Heart right ventricle (tissue), 16 donors: ENCODE measurements around the gene SP6. TPM values are rescaled to one million over a fixed set of nuclear protein-coding genes. Genes with fewer than 3 reads are reported as not detected.

Experiments
- ATAC-seq, 8 donors: fragments of 200-7000 bp; cut with Tn5 transposase; one replicate each; pipeline ENCODE4 v1.9.1; 2020; ENCODE audit warnings: mild to moderate bottlenecking in 8 of 8, moderate library complexity in 8 of 8, moderate number of reproducible peaks in 1 of 8
- DNase-seq, 2 donors: peaks; one replicate each; pipeline ENCODE4 v3.0.0-alpha.2; 2020
- H3K27ac ChIP-seq, 10 donors: fragments of 200-600 bp; sonication (generic) in 2 of 10; one replicate each; pipeline versions ENCODE4 v1.5.0 to v1.8.0; 2020 to 2022; ENCODE audit warnings: mild to moderate bottlenecking in 3 of 10
- H3K27me3 ChIP-seq, 7 donors: fragments of 200-600 bp; one replicate each; pipeline ENCODE4 v1.8.0; 2021 to 2022; ENCODE audit warnings: mild to moderate bottlenecking in 2 of 7
- H3K36me3 ChIP-seq, 9 donors: fragments of 200-600 bp; sonication (generic) in 1 of 9; one replicate each; pipeline versions ENCODE4 v1.5.0 to v1.8.0; 2020 to 2022; ENCODE audit warnings: mild to moderate bottlenecking in 2 of 9
- H3K4me1 ChIP-seq, 9 donors: fragments of 200-600 bp; sonication (generic) in 1 of 9; one replicate each; pipeline versions ENCODE4 v1.5.0 to v1.8.0; 2020 to 2022; ENCODE audit warnings: mild to moderate bottlenecking in 4 of 9
- H3K4me3 ChIP-seq, 10 donors: fragments of 200-600 bp; sonication (generic) in 2 of 10; one replicate each; pipeline versions ENCODE4 v1.5.0 to v1.8.0; 2020 to 2022; ENCODE audit warnings: mild to moderate bottlenecking in 7 of 10, moderate library complexity in 2 of 10
- H3K9me3 ChIP-seq, 11 donors: fragments of 200-600 bp in 10 of 11; sonication (generic) in 2 of 11; one replicate each; pipeline versions ENCODE4 v1.5.0 to v1.8.0; 2013 to 2022; ENCODE audit warnings: mild to moderate bottlenecking in 2 of 11, control low read depth in 1 of 11, moderate library complexity in 1 of 11
- WGBS, 2 donors: extraction: QIAGEN DNeasy Blood & Tissue Kit; methylation state at CpG; one replicate each; pipeline ENCODE4 v1.1.7; 2013; ENCODE audit warnings: inconsistent platforms in 1 of 2; 5-methylcytosine and 5-hydroxymethylcytosine counted together
- intact Hi-C, 10 donors: fragments of 100-400 bp; cut with DNase I; formaldehyde crosslinking; loops; one replicate each; pipeline versions ENCODE4 v1.11.1 to v1.14.2; 2022
- polyA plus RNA-seq, 2 donors: library from polyadenylated mRNA; stranded (reverse); fragments of 200-250 nt; gene quantifications; one replicate each; pipeline ENCODE4 v1.2.3, GENCODE V29; 2013
- total RNA-seq, 10 donors: library from RNA; stranded (reverse); fragmentation: NEBNext Ultra II Directional in 3 of 10; extraction: Animal tissue kit (Norgen Biotek cat#: 25700) in 3 of 10; gene quantifications; one replicate each; pipeline versions ENCODE4 v1.2.1 to v1.2.4, GENCODE V29; 2021 to 2023
- TF ChIP-seq, protein P1 (sequence below), 9 donors: fragments of 200-600 bp; sonication (generic) in 2 of 9; IDR thresholded peaks; one replicate each; pipeline versions ENCODE4 v1.5.0 to v1.8.0; 2021 to 2022; ENCODE audit warnings: antibody characterized with exemption in 9 of 9, mild to moderate bottlenecking in 5 of 9, moderate library complexity in 1 of 9
- donor health status: Arrhythmogenic right ventricular cardiomyopathy.
- donor health status: ischemic (EF 13 %, LVEDD 7.1; RV severe dilation, severe dysfunction).
- donor health status: healthy with polysubstance abuse.
- donor health status: DM: no; HTN: yes; CAD: no.
- donor health status: DM: no; HTN: no; CAD: no.
- donor health status: ischemic (EF 25% LVEDD 6.9; RV normal size, moderate dysfunction).
- donor health status: ischemic (EF 25% LVEDD 5.7; RV mildly dilated, moderate dysfunction).
- donor health status: healthy.
- donor health status: DM: yes; HTN: yes; CAD: no.
- donor health status: Ischemic cardiomyopathy.
- donor health status: ischemic (EF 35%, LVEDD 5.7; RV mildly dilated, moderate dysfunction).
- donor health status: nonischemic (EF 11% LVEDD 7.7; RV severe dilation, severe dysfunction).
- donor health status: DM: yes; HTN: yes; CAD: no.
- donor health status: PGD.
- donor health status: ischemic (EF 29% LVEDD 5.4; RV normal size, mild dysfunction).
- donor health status: nonischemic (EF 23%, LVEDD 6.1; RV moderate dilation, normal function).

Gene SP6
- total and polyA plus RNA-seq, 12 donors = 0.05 to 1.9 (median 0.23) TPM

DNA sequence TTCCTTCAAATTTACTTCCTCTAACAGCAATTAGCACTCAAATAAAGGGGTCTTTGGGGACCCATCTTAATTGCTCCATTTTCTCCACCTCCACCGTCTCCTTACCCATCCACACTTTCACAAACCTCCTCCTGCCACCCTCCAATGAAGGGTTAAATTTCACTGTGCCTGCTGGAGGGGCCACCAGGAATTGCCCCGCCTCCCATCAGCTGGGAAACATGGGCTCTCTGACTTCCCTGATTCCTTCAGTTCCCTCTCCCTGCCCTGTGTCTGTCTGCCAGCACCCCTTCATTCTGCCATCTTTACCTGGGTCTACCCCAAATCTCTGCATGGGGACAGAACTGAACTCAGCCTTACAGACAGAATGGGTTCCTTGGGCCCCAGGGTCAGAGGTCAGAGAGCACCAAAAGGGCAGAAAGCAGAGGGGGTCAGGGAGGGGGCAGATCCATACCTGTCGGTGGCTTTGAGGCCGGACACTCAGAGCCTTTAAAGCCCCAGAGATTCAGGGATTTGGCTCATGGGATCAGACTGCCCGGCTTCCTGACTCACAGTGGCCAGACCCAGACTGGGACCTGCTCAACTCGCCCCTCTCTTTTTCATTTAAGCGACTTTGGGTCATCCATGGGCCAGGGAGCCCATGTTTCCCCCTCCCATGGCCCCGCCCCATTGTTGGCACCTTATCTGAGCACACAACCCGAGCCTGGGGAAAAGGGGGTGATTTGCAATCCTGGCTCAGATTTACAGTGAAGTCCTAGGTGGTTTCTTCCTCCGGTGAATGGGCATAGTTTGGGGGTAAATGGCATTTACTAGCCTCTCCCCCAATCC lies 27.5 kb upstream of the SP6 start:
- no peak overlapping the region for H3K4me3 ChIP-seq
- no peaks in the 10 kb centered on the region for H3K9me3 ChIP-seq
- intact Hi-C loops = no loop called here
- H3K27me3 ChIP-seq = peaks cover 0 to 43% (median 24%) of the 10 kb centered on the region in 7 donors
- H3K36me3 ChIP-seq = no peaks in the 10 kb centered on the region
- TF ChIP-seq, protein P1, sequence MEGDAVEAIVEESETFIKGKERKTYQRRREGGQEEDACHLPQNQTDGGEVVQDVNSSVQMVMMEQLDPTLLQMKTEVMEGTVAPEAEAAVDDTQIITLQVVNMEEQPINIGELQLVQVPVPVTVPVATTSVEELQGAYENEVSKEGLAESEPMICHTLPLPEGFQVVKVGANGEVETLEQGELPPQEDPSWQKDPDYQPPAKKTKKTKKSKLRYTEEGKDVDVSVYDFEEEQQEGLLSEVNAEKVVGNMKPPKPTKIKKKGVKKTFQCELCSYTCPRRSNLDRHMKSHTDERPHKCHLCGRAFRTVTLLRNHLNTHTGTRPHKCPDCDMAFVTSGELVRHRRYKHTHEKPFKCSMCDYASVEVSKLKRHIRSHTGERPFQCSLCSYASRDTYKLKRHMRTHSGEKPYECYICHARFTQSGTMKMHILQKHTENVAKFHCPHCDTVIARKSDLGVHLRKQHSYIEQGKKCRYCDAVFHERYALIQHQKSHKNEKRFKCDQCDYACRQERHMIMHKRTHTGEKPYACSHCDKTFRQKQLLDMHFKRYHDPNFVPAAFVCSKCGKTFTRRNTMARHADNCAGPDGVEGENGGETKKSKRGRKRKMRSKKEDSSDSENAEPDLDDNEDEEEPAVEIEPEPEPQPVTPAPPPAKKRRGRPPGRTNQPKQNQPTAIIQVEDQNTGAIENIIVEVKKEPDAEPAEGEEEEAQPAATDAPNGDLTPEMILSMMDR (IDR thresholded peaks at IDR 0.05) = no peak
- ATAC-seq (no peak), DNase-seq (no peak)
- H3K4me1 ChIP-seq = peaks cover 0 to 18% (median 0%) of the 10 kb centered on the region in 9 donors
- H3K27ac ChIP-seq = peak overlapping the region in 1 of 10 donors; percentile 40
- 65 to 68% methylated on average over 10 of the region's 10 CpGs for WGBS, 2 donors

DNA sequence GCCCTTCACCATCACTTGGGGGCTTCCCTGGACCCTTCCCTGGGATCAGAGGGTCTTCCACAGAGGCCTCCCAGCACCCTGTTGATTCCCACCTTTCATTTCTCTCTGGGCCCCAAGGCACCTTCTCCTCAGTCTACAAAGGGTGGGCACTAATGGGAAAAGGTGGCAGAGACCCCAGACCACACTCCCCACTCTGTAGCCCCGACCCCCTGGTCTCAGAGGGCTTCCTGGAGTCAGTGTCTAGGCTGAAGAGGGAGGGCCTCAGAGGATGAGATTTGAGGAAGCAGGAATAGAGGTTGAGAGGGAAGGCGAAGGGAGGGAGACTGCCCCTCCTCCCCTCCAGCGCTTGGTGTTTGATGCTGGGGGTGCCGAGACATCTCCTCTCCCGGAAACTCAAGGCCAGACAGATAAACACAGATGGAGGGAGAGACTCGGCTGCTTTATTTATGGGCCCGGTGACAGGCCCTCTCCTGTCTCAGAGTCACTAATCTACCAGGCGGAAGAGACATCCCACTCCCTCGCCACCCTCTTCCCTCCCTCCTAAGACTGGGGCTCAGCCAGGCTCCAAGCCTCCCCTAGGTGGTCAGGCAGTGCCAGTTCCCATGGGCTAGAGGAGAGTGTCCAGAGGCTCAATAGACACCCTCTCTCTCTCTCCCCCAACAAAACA lies 26.5 kb upstream of the SP6 start:
- intact Hi-C loops = no loop called here
- ATAC-seq (no peak), DNase-seq (no peak)
- 57 to 60% methylated on average over 9 of the region's 9 CpGs for WGBS, 2 donors
- no peaks in the 10 kb centered on the region for H3K36me3 ChIP-seq
- peaks cover 0 to 52% (median 33%) of the 10 kb centered on the region in 7 donors for H3K27me3 ChIP-seq
- H3K4me3 ChIP-seq = no peak overlapping the region
- H3K9me3 ChIP-seq = no peaks in the 10 kb centered on the region
- TF ChIP-seq, protein P1 (IDR thresholded peaks at IDR 0.05) = no peak
- H3K27ac ChIP-seq = no peak overlapping the region
- peaks cover 0 to 12% (median 0%) of the 10 kb centered on the region in 9 donors for H3K4me1 ChIP-seq

DNA sequence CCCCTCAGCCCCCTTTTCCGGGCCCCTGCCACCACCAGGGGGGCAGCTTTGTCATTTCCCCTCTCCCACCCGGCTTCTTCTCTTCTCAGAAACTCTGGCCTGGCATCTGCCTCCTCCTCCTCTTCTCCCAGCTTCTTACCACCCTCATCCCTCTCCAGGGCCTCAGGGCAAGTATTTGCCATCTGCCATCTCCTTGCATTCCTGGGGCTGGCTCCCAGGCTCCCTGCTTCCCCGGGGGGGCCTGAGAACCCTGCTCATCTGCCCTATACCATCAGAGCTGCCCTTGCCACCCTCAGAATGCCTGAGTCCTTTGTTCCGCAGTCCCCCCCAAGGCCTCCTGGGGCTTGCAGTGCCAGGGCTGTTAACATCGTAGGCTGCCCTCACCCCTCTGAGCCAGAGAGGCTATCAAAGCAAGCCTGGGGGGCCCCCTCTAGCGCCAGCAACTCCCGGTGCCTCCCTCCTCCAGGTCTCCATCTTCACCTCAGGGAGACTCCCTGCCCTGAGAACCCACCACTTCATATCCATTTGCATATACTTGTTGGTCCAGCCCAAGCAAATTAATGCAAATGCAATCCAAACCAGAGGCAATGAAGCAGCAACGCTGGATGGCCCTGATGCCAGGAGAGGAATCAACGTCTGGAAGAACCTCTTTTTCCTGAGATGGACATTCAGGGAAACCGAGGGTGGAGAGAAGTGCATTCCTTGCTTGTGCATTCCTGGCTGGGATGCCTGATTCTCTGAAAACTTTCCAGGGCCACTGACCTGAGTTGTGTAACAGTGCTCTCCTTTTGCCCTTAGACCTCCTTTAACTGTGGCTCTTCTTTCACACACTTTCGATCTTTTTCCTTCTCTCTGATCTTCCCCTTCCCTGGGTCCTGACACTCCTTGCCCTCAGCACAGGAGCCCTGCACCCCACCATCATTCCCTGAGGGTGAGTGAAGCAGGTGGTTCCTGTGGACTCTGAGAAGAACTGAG lies 24.3 kb upstream of the SP6 start:
- TF ChIP-seq, protein P1 (IDR thresholded peaks at IDR 0.05) = no peak
- Histone ChIP-seq H3K4me3 (no peak overlapping the region), H3K27ac (no peak overlapping the region), H3K36me3 (no peaks in the 10 kb centered on the region), H3K4me1 (peaks cover 0 to 6% (median 0%) of the 10 kb centered on the region in 9 donors), H3K9me3 (no peaks in the 10 kb centered on the region), H3K27me3 (peaks cover 0 to 74% (median 55%) of the 10 kb centered on the region in 7 donors)
- 68% methylated on average over 11 of the region's 11 CpGs for WGBS, 2 donors
- no peak for DNase-seq
- peak in 1 of 8 donors; percentile 11 for ATAC-seq
- intact Hi-C loops = no loop called here
